Endothelial cell (in vitro differentiated cells): Measurements from ENCODE around the gene ANKS1A. TPM values are rescaled to one million over a fixed set of nuclear protein-coding genes. Genes with fewer than 3 reads are reported as not detected.

Experiments
- DNase-seq: peaks from one replicate; pipeline ENCODE4 v3.0.0; 2021; ENCODE audit warnings: low spot score
- H3K27ac Mint-ChIP-seq: one replicate; pipeline ENCODE4 v1.8.0; 2021; ENCODE audit warnings: mixed read lengths, inconsistent platforms; ENCODE audit not compliant: unreplicated experiment
- H3K27me3 Mint-ChIP-seq: one replicate; pipeline ENCODE4 v1.8.0; 2021; ENCODE audit warnings: mild to moderate bottlenecking, moderate library complexity, mixed read lengths, inconsistent platforms; ENCODE audit not compliant: unreplicated experiment
- H3K36me3 Mint-ChIP-seq: one replicate; pipeline ENCODE4 v1.8.0; 2021; ENCODE audit warnings: mild to moderate bottlenecking, low read depth, mixed read lengths, inconsistent platforms; ENCODE audit not compliant: unreplicated experiment
- H3K4me1 Mint-ChIP-seq: one replicate; pipeline ENCODE4 v1.8.0; 2021; ENCODE audit warnings: mild to moderate bottlenecking, mixed read lengths, inconsistent platforms; ENCODE audit not compliant: unreplicated experiment
- H3K4me3 Mint-ChIP-seq: one replicate; pipeline ENCODE4 v1.8.0; 2021; ENCODE audit warnings: mild to moderate bottlenecking, mixed read lengths, inconsistent platforms; ENCODE audit not compliant: unreplicated experiment
- H3K9me3 Mint-ChIP-seq: one replicate; pipeline ENCODE4 v1.8.0; 2021; ENCODE audit warnings: mixed read lengths, inconsistent platforms; ENCODE audit not compliant: unreplicated experiment
- total RNA-seq: library from RNA; stranded (reverse); fragmentation: NEBNext Ultra II Directional; extraction: Animal tissue kit (Norgen Biotek cat#: 25700); gene quantifications from one replicate; pipeline ENCODE4 v1.2.1, GENCODE V29; 2021; ENCODE audit not compliant: unreplicated experiment
- TF ChIP-seq, protein P1 (sequence below): fragments of 200-600 bp; sonication (generic); IDR thresholded peaks from one replicate; pipeline ENCODE4 v1.5.0; 2021; ENCODE audit warnings: antibody characterized with exemption; ENCODE audit not compliant: unreplicated experiment

Gene ANKS1A
- total RNA-seq, 1 donor from 2014 or later, result 20.1 TPM

DNA sequence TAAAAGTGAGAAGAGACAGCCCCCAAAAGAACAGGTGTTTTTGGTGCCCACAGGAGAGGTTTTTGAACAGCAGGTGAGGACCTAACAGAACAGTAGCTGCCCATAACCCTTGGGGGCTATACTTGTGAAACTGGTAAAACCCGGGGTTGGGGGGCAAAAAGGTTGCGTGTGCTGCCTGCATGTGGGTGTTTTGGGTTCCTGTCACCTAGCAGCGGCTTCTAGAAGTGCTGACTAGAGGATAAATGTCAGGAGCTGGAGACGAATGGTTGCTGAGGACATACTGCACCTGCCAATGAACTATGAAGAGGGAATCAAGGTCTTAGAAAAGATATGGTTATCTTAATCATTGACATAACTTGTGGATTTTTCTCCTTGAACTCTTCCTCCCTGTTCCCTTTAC, 17.2 kb upstream of the ANKS1A start:
- peaks cover 8% of the 10 kb centered on the region for H3K4me1 Mint-ChIP-seq
- peaks cover 1% of the 10 kb centered on the region for H3K27me3 Mint-ChIP-seq
- TF ChIP-seq, protein P1, sequence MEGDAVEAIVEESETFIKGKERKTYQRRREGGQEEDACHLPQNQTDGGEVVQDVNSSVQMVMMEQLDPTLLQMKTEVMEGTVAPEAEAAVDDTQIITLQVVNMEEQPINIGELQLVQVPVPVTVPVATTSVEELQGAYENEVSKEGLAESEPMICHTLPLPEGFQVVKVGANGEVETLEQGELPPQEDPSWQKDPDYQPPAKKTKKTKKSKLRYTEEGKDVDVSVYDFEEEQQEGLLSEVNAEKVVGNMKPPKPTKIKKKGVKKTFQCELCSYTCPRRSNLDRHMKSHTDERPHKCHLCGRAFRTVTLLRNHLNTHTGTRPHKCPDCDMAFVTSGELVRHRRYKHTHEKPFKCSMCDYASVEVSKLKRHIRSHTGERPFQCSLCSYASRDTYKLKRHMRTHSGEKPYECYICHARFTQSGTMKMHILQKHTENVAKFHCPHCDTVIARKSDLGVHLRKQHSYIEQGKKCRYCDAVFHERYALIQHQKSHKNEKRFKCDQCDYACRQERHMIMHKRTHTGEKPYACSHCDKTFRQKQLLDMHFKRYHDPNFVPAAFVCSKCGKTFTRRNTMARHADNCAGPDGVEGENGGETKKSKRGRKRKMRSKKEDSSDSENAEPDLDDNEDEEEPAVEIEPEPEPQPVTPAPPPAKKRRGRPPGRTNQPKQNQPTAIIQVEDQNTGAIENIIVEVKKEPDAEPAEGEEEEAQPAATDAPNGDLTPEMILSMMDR, result no peak
- H3K36me3 Mint-ChIP-seq, result peaks cover 15% of the 10 kb centered on the region
- no peaks in the 10 kb centered on the region for H3K9me3 Mint-ChIP-seq
- H3K27ac Mint-ChIP-seq, result no peak overlapping the region
- no peak overlapping the region for H3K4me3 Mint-ChIP-seq
- no peak for DNase-seq

- no peaks in the 10 kb centered on the region for H3K9me3 Mint-ChIP-seq
- H3K27ac Mint-ChIP-seq, result no peak overlapping the region
- DNase-seq, result no peak
- H3K36me3 Mint-ChIP-seq, result peaks cover 17% of the 10 kb centered on the region
- TF ChIP-seq, protein P1, result no peak
- no peak overlapping the region for H3K4me3 Mint-ChIP-seq
- H3K27me3 Mint-ChIP-seq, result peaks cover 1% of the 10 kb centered on the region
- peaks cover 4% of the 10 kb centered on the region for H3K4me1 Mint-ChIP-seq
These were observed 16.7 kb upstream of the ANKS1A start for GRCh38 chr6:34872332-34872731.

GRCh38 chr6:34875292-34876213, 13.5 kb upstream of the ANKS1A start:
- Mint-ChIP-seq H3K27ac (peak overlapping the region; percentile 67), H3K9me3 (no peaks in the 10 kb centered on the region), H3K4me1 (peaks cover 4% of the 10 kb centered on the region), H3K36me3 (peaks cover 24% of the 10 kb centered on the region), H3K27me3 (no peaks in the 10 kb centered on the region), H3K4me3 (no peak overlapping the region)
- TF ChIP-seq, protein P1, result no peak
- DNase-seq, result no peak

DNA sequence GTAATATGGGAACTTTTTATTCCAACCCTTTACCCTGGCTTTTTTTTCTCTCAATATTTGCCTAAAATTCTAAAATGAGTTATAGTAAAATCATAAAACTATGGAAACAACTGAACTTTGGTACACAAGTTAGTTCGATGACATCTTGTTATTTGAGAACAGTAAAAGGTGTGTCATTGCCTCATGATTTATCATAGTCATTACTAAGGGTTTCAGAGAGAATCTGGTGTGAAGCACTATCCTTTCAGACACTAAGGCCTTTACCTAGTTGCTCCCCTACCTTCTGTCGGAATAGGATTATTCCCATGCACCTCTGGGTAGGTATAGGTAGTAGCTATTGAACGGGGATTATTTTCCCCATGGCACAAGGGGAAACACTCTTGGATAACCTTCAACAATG, 12.6 kb upstream of the ANKS1A start:
- no peak for DNase-seq
- no peaks in the 10 kb centered on the region for H3K9me3 Mint-ChIP-seq

GRCh38 chr6:34877259-34877658, 11.8 kb upstream of the ANKS1A start:
- DNase-seq, result no peak
- peaks cover 4% of the 10 kb centered on the region for H3K4me1 Mint-ChIP-seq
- no peak overlapping the region for H3K4me3 Mint-ChIP-seq
- H3K27me3 Mint-ChIP-seq, result no peaks in the 10 kb centered on the region
- peaks cover 18% of the 10 kb centered on the region for H3K36me3 Mint-ChIP-seq
- H3K27ac Mint-ChIP-seq, result no peak overlapping the region
- no peaks in the 10 kb centered on the region for H3K9me3 Mint-ChIP-seq
- TF ChIP-seq, protein P1, result no peak

More for the DNA sequence above, 12.6 kb upstream of the ANKS1A start:
- TF ChIP-seq, protein P1, result no peak
- H3K27ac Mint-ChIP-seq, result peak overlapping the region; percentile 67
- no peak overlapping the region for H3K4me3 Mint-ChIP-seq
- peaks cover 4% of the 10 kb centered on the region for H3K4me1 Mint-ChIP-seq
- H3K36me3 Mint-ChIP-seq, result peaks cover 18% of the 10 kb centered on the region
- no peaks in the 10 kb centered on the region for H3K27me3 Mint-ChIP-seq
